Activated naive CD8-positive, alpha-beta T cell (primary cell): ENCODE results near the gene MRPL4.
"Not testable (repeated sequence)": the region's sequence is repeated elsewhere in the genome, so short reads cannot be mapped to it uniquely, and the experiment has no call there.

ENCODE experiments used
- H3K27ac Mint-ChIP-seq: one replicate; pipeline ENCODE4 v1.8.0; 2021; ENCODE audit warnings: mixed read lengths
- H3K27me3 Mint-ChIP-seq: one replicate; pipeline ENCODE4 v1.8.0; 2021; ENCODE audit warnings: mixed read lengths
- H3K36me3 Mint-ChIP-seq: one replicate; pipeline ENCODE4 v1.8.0; 2021; ENCODE audit warnings: mixed read lengths
- H3K4me1 Mint-ChIP-seq: one replicate; pipeline ENCODE4 v1.8.0; 2021; ENCODE audit warnings: low read depth, mixed read lengths
- H3K4me3 Mint-ChIP-seq: one replicate; pipeline ENCODE4 v1.8.0; 2021; ENCODE audit warnings: mild to moderate bottlenecking, mixed read lengths
- H3K9me3 Mint-ChIP-seq: one replicate; pipeline ENCODE4 v1.8.0; 2021; ENCODE audit warnings: low read depth, mixed read lengths

The MRPL4 gene

GRCh38 chr19:10241826-10242449 lies 10.1 kb upstream of the MRPL4 start:
- not testable (repeated sequence) for H3K27ac Mint-ChIP-seq

GRCh38 chr19:10243606-10244005 lies 8.4 kb upstream of the MRPL4 start:
- Mint-ChIP-seq H3K27ac (no peak overlapping the region), H3K4me1 (no peaks in the 10 kb centered on the region), H3K36me3 (no peaks in the 10 kb centered on the region), H3K27me3 (no peaks in the 10 kb centered on the region), H3K9me3 (no peaks in the 10 kb centered on the region), H3K4me3 (no peak overlapping the region)

More at GRCh38 chr19:10241826-10242449, 10.1 kb upstream of the MRPL4 start:
- H3K27me3 Mint-ChIP-seq, H3K4me1 Mint-ChIP-seq, H3K36me3 Mint-ChIP-seq, H3K9me3 Mint-ChIP-seq, H3K4me3 Mint-ChIP-seq: not testable (repeated sequence)

GRCh38 chr19:10245189-10245939 lies 6.7 kb upstream of the MRPL4 start:
- Mint-ChIP-seq H3K4me1 (peaks cover 3% of the 10 kb centered on the region), H3K36me3 (no peaks in the 10 kb centered on the region), H3K9me3 (no peaks in the 10 kb centered on the region), H3K27ac (no peak overlapping the region), H3K4me3 (no peak overlapping the region), H3K27me3 (no peaks in the 10 kb centered on the region)

- Mint-ChIP-seq H3K4me1 (peaks cover 5% of the 10 kb centered on the region), H3K27me3 (no peaks in the 10 kb centered on the region), H3K4me3 (no peak overlapping the region), H3K9me3 (no peaks in the 10 kb centered on the region), H3K27ac (no peak overlapping the region), H3K36me3 (no peaks in the 10 kb centered on the region)
Measured at GRCh38 chr19:10246511-10246910, 5.5 kb upstream of the MRPL4 start.

GRCh38 chr19:10252707-10253106 lies 693 bp downstream of the MRPL4 start:
- H3K27me3 Mint-ChIP-seq = no peaks in the 10 kb centered on the region
- peak overlapping the region; percentile 99 for H3K27ac Mint-ChIP-seq
- H3K4me3 Mint-ChIP-seq = peak overlapping the region; percentile 98
- H3K4me1 Mint-ChIP-seq = peaks cover 20% of the 10 kb centered on the region
- no peaks in the 10 kb centered on the region for H3K9me3 Mint-ChIP-seq
- H3K36me3 Mint-ChIP-seq = peaks cover 7% of the 10 kb centered on the region

- H3K36me3 Mint-ChIP-seq = peaks cover 7% of the 10 kb centered on the region
- no peaks in the 10 kb centered on the region for H3K27me3 Mint-ChIP-seq
- H3K4me3 Mint-ChIP-seq = peak overlapping the region; percentile 59
- no peaks in the 10 kb centered on the region for H3K9me3 Mint-ChIP-seq
- peak overlapping the region; percentile 34 for H3K27ac Mint-ChIP-seq
- peaks cover 26% of the 10 kb centered on the region for H3K4me1 Mint-ChIP-seq
Measured at GRCh38 chr19:10254244-10254643, 2.2 kb downstream of the MRPL4 start.

- H3K27ac Mint-ChIP-seq = no peak overlapping the region
- no peaks in the 10 kb centered on the region for H3K27me3 Mint-ChIP-seq
- H3K9me3 Mint-ChIP-seq = no peaks in the 10 kb centered on the region
- H3K4me1 Mint-ChIP-seq = peaks cover 32% of the 10 kb centered on the region
- H3K4me3 Mint-ChIP-seq = no peak overlapping the region
- H3K36me3 Mint-ChIP-seq = peaks cover 7% of the 10 kb centered on the region
Measured at GRCh38 chr19:10255358-10255757, 3.3 kb downstream of the MRPL4 start.

- Mint-ChIP-seq H3K36me3 (peaks cover 7% of the 10 kb centered on the region), H3K4me1 (peaks cover 29% of the 10 kb centered on the region), H3K9me3 (no peaks in the 10 kb centered on the region), H3K27ac (no peak overlapping the region), H3K4me3 (no peak overlapping the region), H3K27me3 (no peaks in the 10 kb centered on the region)
Measured at GRCh38 chr19:10256551-10256950, 4.5 kb downstream of the MRPL4 start.

- no peak overlapping the region for H3K4me3 Mint-ChIP-seq
- H3K4me1 Mint-ChIP-seq = peaks cover 28% of the 10 kb centered on the region
- H3K27me3 Mint-ChIP-seq = no peaks in the 10 kb centered on the region
- no peaks in the 10 kb centered on the region for H3K9me3 Mint-ChIP-seq
- H3K36me3 Mint-ChIP-seq = peaks cover 7% of the 10 kb centered on the region
- peak overlapping the region; percentile 19 for H3K27ac Mint-ChIP-seq
Measured at GRCh38 chr19:10256970-10257615, 5.1 kb downstream of the MRPL4 start.

GRCh38 chr19:10258080-10258710 lies 6.2 kb downstream of the MRPL4 start:
- H3K27ac Mint-ChIP-seq = no peak overlapping the region
- H3K4me3 Mint-ChIP-seq = no peak overlapping the region
- peaks cover 23% of the 10 kb centered on the region for H3K4me1 Mint-ChIP-seq
- no peaks in the 10 kb centered on the region for H3K27me3 Mint-ChIP-seq
- no peaks in the 10 kb centered on the region for H3K9me3 Mint-ChIP-seq
- peaks cover 7% of the 10 kb centered on the region for H3K36me3 Mint-ChIP-seq

- no peak overlapping the region for H3K4me3 Mint-ChIP-seq
- H3K27me3 Mint-ChIP-seq = no peaks in the 10 kb centered on the region
- peaks cover 19% of the 10 kb centered on the region for H3K4me1 Mint-ChIP-seq
- no peaks in the 10 kb centered on the region for H3K9me3 Mint-ChIP-seq
- H3K27ac Mint-ChIP-seq = peak overlapping the region; percentile 58
- H3K36me3 Mint-ChIP-seq = peaks cover 7% of the 10 kb centered on the region
Measured at GRCh38 chr19:10259162-10259905, 7.3 kb downstream of the MRPL4 start.

- Mint-ChIP-seq H3K27me3 (no peaks in the 10 kb centered on the region), H3K9me3 (no peaks in the 10 kb centered on the region), H3K4me3 (peak overlapping the region; percentile 52), H3K27ac (peak overlapping the region; percentile 83), H3K4me1 (peaks cover 19% of the 10 kb centered on the region), H3K36me3 (peaks cover 6% of the 10 kb centered on the region)
Measured at GRCh38 chr19:10260141-10260584, 8.1 kb downstream of the MRPL4 start.

- H3K27me3 Mint-ChIP-seq = no peaks in the 10 kb centered on the region
- peaks cover 17% of the 10 kb centered on the region for H3K4me1 Mint-ChIP-seq
- no peak overlapping the region for H3K4me3 Mint-ChIP-seq
- no peaks in the 10 kb centered on the region for H3K36me3 Mint-ChIP-seq
- no peaks in the 10 kb centered on the region for H3K9me3 Mint-ChIP-seq
- H3K27ac Mint-ChIP-seq = no peak overlapping the region
Measured at GRCh38 chr19:10262771-10263170, 10.8 kb downstream of the MRPL4 start.

- Mint-ChIP-seq H3K27me3 (no peaks in the 10 kb centered on the region), H3K4me1 (peaks cover 5% of the 10 kb centered on the region), H3K36me3 (no peaks in the 10 kb centered on the region), H3K27ac (no peak overlapping the region), H3K4me3 (no peak overlapping the region), H3K9me3 (no peaks in the 10 kb centered on the region)
Measured at GRCh38 chr19:10266706-10267105, 14.7 kb downstream of the MRPL4 start.
